ENCODE data around the gene ABI3BP. TPM values are rescaled to one million over a fixed set of nuclear protein-coding genes. Genes with fewer than 3 reads are reported as not detected.

The ABI3BP gene
- total RNA-seq, 1 experiment from 2014 or later, result 0.28 TPM

- Histone ChIP-seq H3K9ac (ENCODE audit: extremely low read depth, insufficient read length, low read length) (no peak overlapping the region), H3T11ph (ENCODE audit: low read length) (no peak overlapping the region), H3K79me2 (ENCODE audit: insufficient read depth, low read length) (no peaks in the 10 kb centered on the region), H3K4ac (ENCODE audit: low read depth, low read length) (no peak overlapping the region), H4K20me1 (ENCODE audit: control insufficient read depth, insufficient read depth, insufficient read length) (no peaks in the 10 kb centered on the region), H4K91ac (ENCODE audit: insufficient read length, low read depth, low read length) (no peak overlapping the region), H2BK20ac (ENCODE audit: low read depth, low read length, poor library complexity, severe bottlenecking) (no peak overlapping the region), H3K4me1 (ENCODE audit: insufficient read depth, low read length) (no peaks in the 10 kb centered on the region), H3K23ac (ENCODE audit: insufficient read length, low read depth, low read length) (no peak overlapping the region), H3K9me3 (ENCODE audit: control insufficient read depth, low read depth, low read length) (no peaks in the 10 kb centered on the region), H4K8ac (replicated peaks; ENCODE audit: insufficient read length, low read depth, low read length) (no peak overlapping the region), H3K79me1 (ENCODE audit: insufficient read depth, low read depth, low read length, poor library complexity, severe bottlenecking) (no peaks in the 10 kb centered on the region), H2AFZ (ENCODE audit: low read length) (no peak overlapping the region), H2BK12ac (ENCODE audit: insufficient read length, low read depth, low read length) (no peak overlapping the region), H3K18ac (ENCODE audit: insufficient read length, low read depth, low read length) (no peak overlapping the region), H3K27me3 (ENCODE audit: insufficient read depth, low read length) (no peaks in the 10 kb centered on the region), H2AK5ac (ENCODE audit: insufficient read length, low read length) (no peak overlapping the region), H3K4me2 (ENCODE audit: insufficient read depth, insufficient read length, low read length) (no peak overlapping the region), H2BK120ac (ENCODE audit: low read depth, low read length, poor library complexity, severe bottlenecking) (no peak overlapping the region), H4K5ac (ENCODE audit: insufficient read length, low read depth, low read length) (no peak overlapping the region), H3K27ac (ENCODE audit: insufficient read length, low read depth, low read length) (no peak overlapping the region), H3K56ac (ENCODE audit: insufficient read length, low read depth, low read length) (no peak overlapping the region), H2BK15ac (ENCODE audit: low read depth, low read length) (no peak overlapping the region), H2BK5ac (ENCODE audit: insufficient read length, low read length) (no peak overlapping the region), H3K23me2 (ENCODE audit: insufficient read length, low read depth, low read length, poor library complexity, severe bottlenecking) (no peaks in the 10 kb centered on the region), H3K14ac (ENCODE audit: insufficient read depth, low read length) (no peak overlapping the region)
- H3K27ac Mint-ChIP-seq, result no peak overlapping the region
- peaks cover 3% of the 10 kb centered on the region in 2 experiments; a peak in 3 of 5 replicates for H3K9me3 Mint-ChIP-seq
- H3K27me3 Mint-ChIP-seq (ENCODE audit: low read depth), result peaks cover 2% of the 10 kb centered on the region; the same call in 1 of the 2 replicates
- no peak overlapping the region for H3K4me3 Mint-ChIP-seq
- TF ChIP-seq, protein P1, sequence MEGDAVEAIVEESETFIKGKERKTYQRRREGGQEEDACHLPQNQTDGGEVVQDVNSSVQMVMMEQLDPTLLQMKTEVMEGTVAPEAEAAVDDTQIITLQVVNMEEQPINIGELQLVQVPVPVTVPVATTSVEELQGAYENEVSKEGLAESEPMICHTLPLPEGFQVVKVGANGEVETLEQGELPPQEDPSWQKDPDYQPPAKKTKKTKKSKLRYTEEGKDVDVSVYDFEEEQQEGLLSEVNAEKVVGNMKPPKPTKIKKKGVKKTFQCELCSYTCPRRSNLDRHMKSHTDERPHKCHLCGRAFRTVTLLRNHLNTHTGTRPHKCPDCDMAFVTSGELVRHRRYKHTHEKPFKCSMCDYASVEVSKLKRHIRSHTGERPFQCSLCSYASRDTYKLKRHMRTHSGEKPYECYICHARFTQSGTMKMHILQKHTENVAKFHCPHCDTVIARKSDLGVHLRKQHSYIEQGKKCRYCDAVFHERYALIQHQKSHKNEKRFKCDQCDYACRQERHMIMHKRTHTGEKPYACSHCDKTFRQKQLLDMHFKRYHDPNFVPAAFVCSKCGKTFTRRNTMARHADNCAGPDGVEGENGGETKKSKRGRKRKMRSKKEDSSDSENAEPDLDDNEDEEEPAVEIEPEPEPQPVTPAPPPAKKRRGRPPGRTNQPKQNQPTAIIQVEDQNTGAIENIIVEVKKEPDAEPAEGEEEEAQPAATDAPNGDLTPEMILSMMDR (conservative IDR thresholded peaks at IDR 0.05), result no peak
- peaks cover 0 to 2% (median 0%) of the 10 kb centered on the region in 3 experiments; a peak in 1 of 7 replicates for H3K36me3 Mint-ChIP-seq (ENCODE audit: insufficient read depth in 1 of 3, low read depth in 3 of 3)
- DNase-seq, result no peak
- H3K4me1 Mint-ChIP-seq, result no peaks in the 10 kb centered on the region
- WGBS (ENCODE audit: extremely low coverage, insufficient read length, low lambda C conversion rate), result no CpG with 5 or more reads among the region's 3 CpGs
These were observed 38.9 kb downstream of the ABI3BP start for GRCh38 chr3:100954199-100954935.

All from H9 (cell line).